SU-DHL-6 (cell line): ENCODE measurements around the gene OR6M1.

ENCODE experiments used
- H2AFZ ChIP-seq: fragments of 200-600 bp; sonication (generic); 2 replicates; pipeline ENCODE4 v1.6.1; 2014; ENCODE audit warnings: low read depth, mild to moderate bottlenecking, moderate library complexity, mixed read lengths, antibody characterized with exemption, low read length; ENCODE audit not compliant: severe bottlenecking
- H3F3A ChIP-seq: fragments of 200-600 bp; shearing (Covaris generic); 2 replicates; pipeline ENCODE4 v1.6.0; 2016; ENCODE audit warnings: antibody characterized with exemption, mild to moderate bottlenecking; ENCODE audit not compliant: insufficient read depth
- H3K27ac ChIP-seq: fragments of 200-600 bp; sonication (generic); 2 replicates; pipeline ENCODE4 v1.5.1; 2016; ENCODE audit warnings: low read depth, mild to moderate bottlenecking, low read length, moderate library complexity, mixed read lengths
- H3K27me3 ChIP-seq: fragments of 200-600 bp; sonication (generic), shearing (Covaris generic); 2 replicates; pipeline ENCODE4 v1.6.0; 2014; ENCODE audit warnings: mild to moderate bottlenecking, low read length
- H3K36me3 ChIP-seq: fragments of 200-600 bp; sonication (generic); 2 replicates; pipeline ENCODE4 v1.6.1; 2014; ENCODE audit warnings: mild to moderate bottlenecking, low read length, mixed read lengths
- H3K4me2 ChIP-seq: fragments of 300-600, 200-600 bp; shearing (Covaris generic), sonication (generic); 2 replicates; pipeline ENCODE4 v1.6.0; 2014; ENCODE audit warnings: low read length, low read depth, mild to moderate bottlenecking; ENCODE audit not compliant: poor library complexity, severe bottlenecking
- H3K4me3 ChIP-seq: fragments of 200-600 bp; sonication (generic); 2 replicates; pipeline ENCODE4 v1.5.1; 2014; ENCODE audit warnings: antibody characterized with exemption, low read length, mild to moderate bottlenecking, mixed read lengths; ENCODE audit not compliant: insufficient read depth, poor library complexity, severe bottlenecking
- H3K79me2 ChIP-seq: fragments of 200-600 bp; sonication (generic); 2 replicates; pipeline ENCODE4 v1.6.1; 2014; ENCODE audit warnings: mild to moderate bottlenecking, low read length, moderate library complexity; ENCODE audit not compliant: insufficient read depth
- H3K9ac ChIP-seq: fragments of 200-600 bp; sonication (generic); 2 replicates; pipeline ENCODE4 v1.7.0; 2014; ENCODE audit warnings: mild to moderate bottlenecking, low read length
- H3K9me2 ChIP-seq: fragments of 200-600 bp; sonication (generic); replicated peaks from 2 replicates; pipeline ENCODE4 v1.6.1; 2014; ENCODE audit warnings: low read length; ENCODE audit not compliant: insufficient read depth
- H3K9me3 ChIP-seq: fragments of 200-600 bp; sonication (generic); 2 replicates; pipeline ENCODE4 v1.6.1; 2014; ENCODE audit warnings: low read length, mixed read lengths; ENCODE audit not compliant: insufficient read depth
- H4K20me1 ChIP-seq: fragments of 200-600 bp; sonication (generic); 2 replicates; pipeline ENCODE4 v1.6.1; 2014; ENCODE audit warnings: low read depth, mild to moderate bottlenecking, antibody characterized with exemption, low read length, moderate library complexity, mixed read lengths
- CTCF ChIP-seq: fragments of 200-600 bp; sonication (generic); IDR thresholded peaks from one replicate; pipeline ENCODE4 v1.5.1; 2017; ENCODE audit warnings: antibody characterized with exemption, mild to moderate bottlenecking, low read length, moderate library complexity; ENCODE audit not compliant: insufficient read depth, poor library complexity, severe bottlenecking
- EZH2phosphoT487 ChIP-seq: fragments of 200-600 bp; sonication (generic), shearing (Covaris generic); conservative IDR thresholded peaks from 2 replicates; pipeline ENCODE4 v1.6.1; 2018; ENCODE audit warnings: mild to moderate bottlenecking, antibody characterized with exemption, low read length, moderate library complexity, mixed read lengths

Gene OR6M1

GRCh38 chr11:123798079-123798478 lies 8.1 kb downstream of the OR6M1 start:
- TF ChIP-seq EZH2phosphoT487, result no peak
- Histone ChIP-seq H4K20me1 (no peaks in the 10 kb centered on the region), H3K27ac (no peak overlapping the region), H3K4me2 (no peak overlapping the region), H3K9me2 (no peaks in the 10 kb centered on the region), H2AFZ (no peak overlapping the region), H3K36me3 (no peaks in the 10 kb centered on the region), H3K9ac (no peak overlapping the region), H3K27me3 (no peaks in the 10 kb centered on the region), H3K79me2 (no peaks in the 10 kb centered on the region), H3F3A (no peaks in the 10 kb centered on the region), H3K4me3 (no peak overlapping the region), H3K9me3 (no peaks in the 10 kb centered on the region)

- no peak for TF ChIP-seq EZH2phosphoT487
- TF ChIP-seq CTCF, result no peak
- Histone ChIP-seq H4K20me1 (no peaks in the 10 kb centered on the region), H3K9me2 (no peaks in the 10 kb centered on the region), H3K36me3 (no peaks in the 10 kb centered on the region), H3F3A (no peaks in the 10 kb centered on the region), H3K9me3 (no peaks in the 10 kb centered on the region), H3K79me2 (no peaks in the 10 kb centered on the region), H3K9ac (no peak overlapping the region), H3K4me2 (no peak overlapping the region), H3K27me3 (no peaks in the 10 kb centered on the region), H3K4me3 (no peak overlapping the region), H3K27ac (no peak overlapping the region), H2AFZ (no peak overlapping the region)
Measured at GRCh38 chr11:123797541-123797940, 8.6 kb downstream of the OR6M1 start.

- Histone ChIP-seq H3K9me2 (no peaks in the 10 kb centered on the region), H2AFZ (no peak overlapping the region), H3K27ac (no peak overlapping the region), H4K20me1 (no peaks in the 10 kb centered on the region), H3K9me3 (no peaks in the 10 kb centered on the region), H3K79me2 (no peaks in the 10 kb centered on the region), H3K4me2 (no peak overlapping the region), H3K36me3 (no peaks in the 10 kb centered on the region), H3K9ac (no peak overlapping the region), H3F3A (no peaks in the 10 kb centered on the region), H3K27me3 (no peaks in the 10 kb centered on the region), H3K4me3 (no peak overlapping the region)
- TF ChIP-seq EZH2phosphoT487 (no peak), CTCF (no peak)
Measured at GRCh38 chr11:123797114-123797513, 9.0 kb downstream of the OR6M1 start.

- H3K36me3 ChIP-seq, result no peaks in the 10 kb centered on the region
- H3K4me2 ChIP-seq, result no peak overlapping the region
- H3K9me3 ChIP-seq, result no peaks in the 10 kb centered on the region
- H3K27ac ChIP-seq, result no peak overlapping the region
- H2AFZ ChIP-seq, result no peak overlapping the region
- H3K79me2 ChIP-seq, result no peaks in the 10 kb centered on the region
- no peaks in the 10 kb centered on the region for H3F3A ChIP-seq
- no peak overlapping the region for H3K9ac ChIP-seq
- no peaks in the 10 kb centered on the region for H3K27me3 ChIP-seq
- H3K9me2 ChIP-seq, result no peaks in the 10 kb centered on the region
- no peaks in the 10 kb centered on the region for H4K20me1 ChIP-seq
- no peak overlapping the region for H3K4me3 ChIP-seq
- TF ChIP-seq EZH2phosphoT487 (no peak), CTCF (no peak)
Measured at GRCh38 chr11:123796226-123796625, 9.9 kb downstream of the OR6M1 start.
